HTR-8/SVneo (cell line): ENCODE measurements around the gene ZNHIT6.
"Not testable (repeated sequence)": the region's sequence is repeated elsewhere in the genome, so short reads cannot be mapped to it uniquely, and the experiment has no call there.

Source experiments
- DNase-seq: peaks from one replicate; pipeline ENCODE4 v3.0.0; 2011; ENCODE audit warnings: low spot score, mixed read lengths; ENCODE audit not compliant: insufficient read length
- FAIRE-seq: peaks from 2 replicates; lab custom pipeline; 2011; peaks lifted over from hg19 to GRCh38; lab: Jason Lieb, UNC

ZNHIT6 gene, protein sequence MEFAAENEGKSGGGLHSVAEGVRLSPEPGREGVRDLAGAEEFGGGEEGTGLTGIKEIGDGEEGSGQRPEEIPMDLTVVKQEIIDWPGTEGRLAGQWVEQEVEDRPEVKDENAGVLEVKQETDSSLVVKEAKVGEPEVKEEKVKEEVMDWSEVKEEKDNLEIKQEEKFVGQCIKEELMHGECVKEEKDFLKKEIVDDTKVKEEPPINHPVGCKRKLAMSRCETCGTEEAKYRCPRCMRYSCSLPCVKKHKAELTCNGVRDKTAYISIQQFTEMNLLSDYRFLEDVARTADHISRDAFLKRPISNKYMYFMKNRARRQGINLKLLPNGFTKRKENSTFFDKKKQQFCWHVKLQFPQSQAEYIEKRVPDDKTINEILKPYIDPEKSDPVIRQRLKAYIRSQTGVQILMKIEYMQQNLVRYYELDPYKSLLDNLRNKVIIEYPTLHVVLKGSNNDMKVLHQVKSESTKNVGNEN

GRCh38 chr1:85707990-85708828 is at the start of gene ZNHIT6:
TSS of gene ZNHIT6 (minus strand) at chr1:85708433. CDS start at chr1:85708284, 149 bp downstream.
- peak; percentile 82 for FAIRE-seq
- DNase-seq, result peak; percentile 83

DNA sequence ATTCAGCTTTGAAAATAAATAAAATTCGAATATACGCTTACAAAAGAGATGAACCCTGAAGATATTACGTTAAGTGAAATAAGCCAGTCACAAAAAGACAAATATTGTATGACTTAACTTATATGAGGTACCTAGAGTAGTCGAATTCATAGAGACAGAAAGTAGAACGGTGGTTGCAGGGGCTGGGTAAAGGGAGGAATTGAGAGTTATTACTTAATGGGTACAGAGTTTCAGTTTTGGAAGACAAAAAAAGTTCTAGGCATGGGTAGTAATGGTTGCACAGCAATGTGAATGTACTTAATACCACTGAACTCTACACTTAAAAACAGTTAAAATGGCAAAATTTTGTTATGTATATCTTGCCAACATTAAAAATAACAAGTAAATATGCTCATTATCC is 48.6 kb upstream of the ZNHIT6 start:
- FAIRE-seq, result no peak
- DNase-seq, result no peak

DNA sequence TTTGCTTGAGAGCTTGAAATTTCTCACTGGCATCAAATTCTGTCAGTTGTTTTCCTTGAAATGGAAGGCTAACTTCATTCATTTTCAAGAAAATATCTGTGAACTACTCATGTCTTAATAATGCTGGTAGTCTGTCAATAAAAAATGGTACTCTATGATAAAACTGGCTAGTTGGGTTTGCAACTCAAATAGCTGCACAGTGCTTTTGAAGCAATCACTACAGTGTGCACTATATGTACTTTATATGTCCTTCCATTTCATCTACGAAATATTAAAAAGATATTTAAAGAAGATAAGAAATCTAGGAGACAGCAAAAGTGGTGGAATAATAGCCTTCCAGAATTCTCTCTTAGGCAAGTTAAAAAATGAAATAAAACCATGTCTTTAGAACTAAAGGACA is 39.9 kb upstream of the ZNHIT6 start:
- no peak for FAIRE-seq
- DNase-seq, result no peak

GRCh38 chr1:85746777-85747176 is 38.5 kb upstream of the ZNHIT6 start:
- DNase-seq (no peak), FAIRE-seq (no peak)

- DNase-seq (no peak), FAIRE-seq (no peak)
Measured at GRCh38 chr1:85743814-85744213, 35.6 kb upstream of the ZNHIT6 start.

GRCh38 chr1:85734931-85735330 is 26.7 kb upstream of the ZNHIT6 start:
- no peak for FAIRE-seq
- no peak for DNase-seq

GRCh38 chr1:85718678-85719340 is 10.6 kb upstream of the ZNHIT6 start:
- DNase-seq, result no peak

GRCh38 chr1:85714418-85715114 is 6.3 kb upstream of the ZNHIT6 start:
- DNase-seq, FAIRE-seq: not testable (repeated sequence)

More at GRCh38 chr1:85718678-85719340, 10.6 kb upstream of the ZNHIT6 start:
- FAIRE-seq, result no peak

GRCh38 chr1:85708829-85709227 is 595 bp upstream of the ZNHIT6 start:
- FAIRE-seq (no peak), DNase-seq (no peak)

GRCh38 chr1:85707267-85707989 is 805 bp downstream of the ZNHIT6 start:
- no peak for FAIRE-seq

GRCh38 chr1:85705940-85706339 is 2.3 kb downstream of the ZNHIT6 start:
- DNase-seq (no peak), FAIRE-seq (no peak)

More at GRCh38 chr1:85707267-85707989, 805 bp downstream of the ZNHIT6 start:
- no peak for DNase-seq

- FAIRE-seq (no peak), DNase-seq (no peak)
Measured at GRCh38 chr1:85700422-85700821, 7.8 kb downstream of the ZNHIT6 start.

GRCh38 chr1:85697895-85698294 is 10.3 kb downstream of the ZNHIT6 start:
- DNase-seq, result no peak
- FAIRE-seq, result no peak

DNA sequence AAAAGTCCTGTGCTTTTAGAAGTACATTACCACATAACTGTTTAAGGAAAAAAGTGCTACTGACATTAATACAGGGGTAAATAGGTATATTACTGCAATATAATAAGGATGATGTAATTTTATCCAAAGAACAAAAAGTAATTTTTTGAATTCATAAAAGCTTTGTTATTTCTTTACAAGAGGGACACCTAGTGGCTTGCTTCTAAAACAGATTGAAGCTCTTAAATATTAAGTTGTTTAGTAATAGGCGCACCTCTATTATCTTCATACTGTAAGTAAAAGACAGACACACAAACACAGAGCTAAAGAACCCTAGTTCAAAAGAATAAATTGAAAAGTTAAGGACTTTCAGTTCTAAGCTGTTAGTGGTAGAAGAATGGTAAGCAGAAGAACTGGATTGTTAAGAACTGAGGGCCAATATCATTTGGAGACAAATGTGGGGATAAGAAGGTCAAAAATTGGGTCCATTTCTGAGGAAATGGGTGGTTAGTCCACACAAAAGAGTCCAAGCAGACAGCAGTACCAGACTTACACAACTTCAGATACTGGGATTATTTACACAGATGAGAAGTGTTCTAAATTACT is 15.4 kb downstream of the ZNHIT6 start:
- FAIRE-seq (no peak), DNase-seq (peak; percentile 17)

- DNase-seq, result no peak
- FAIRE-seq, result no peak
Measured at GRCh38 chr1:85689775-85690404, 18.3 kb downstream of the ZNHIT6 start.

DNA sequence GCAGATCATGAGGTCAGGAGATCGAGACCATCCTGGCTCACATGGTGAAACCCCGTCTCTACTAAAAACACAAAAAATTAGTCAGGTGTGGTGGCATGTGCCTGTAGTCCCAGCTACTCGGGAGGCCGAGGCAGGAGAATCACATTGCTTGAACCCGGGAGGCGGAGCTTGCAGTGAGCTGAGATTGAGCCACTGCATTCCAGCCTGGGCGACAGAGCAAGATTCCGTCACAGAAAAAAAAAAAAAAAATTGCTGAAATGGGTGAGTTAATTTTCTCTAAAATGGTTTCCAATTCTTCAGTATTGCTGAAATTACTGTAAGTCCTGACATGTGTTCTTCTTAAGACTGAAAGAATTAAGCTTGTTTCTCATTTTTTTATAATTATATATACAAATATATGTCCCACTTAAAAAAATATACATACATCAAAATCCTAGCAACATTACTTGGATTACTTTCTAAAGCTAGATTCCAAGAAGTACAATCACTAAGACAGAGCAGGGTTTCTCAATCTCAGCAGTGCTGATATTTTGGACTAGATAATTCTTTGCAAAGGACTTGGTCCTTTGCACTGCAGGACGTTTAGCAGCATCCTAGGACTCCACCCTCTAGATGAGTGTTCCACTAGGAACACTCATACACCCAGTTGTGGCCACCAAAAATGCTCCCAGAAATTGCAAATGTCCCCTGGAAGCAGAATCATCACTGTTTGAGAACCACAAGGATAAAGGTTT is 24.8 kb downstream of the ZNHIT6 start:
- DNase-seq (no peak), FAIRE-seq (no peak)

- DNase-seq, result no peak
- no peak for FAIRE-seq
Measured at GRCh38 chr1:85681087-85681486, 27.1 kb downstream of the ZNHIT6 start.

GRCh38 chr1:85678193-85678592 is 30.0 kb downstream of the ZNHIT6 start:
- DNase-seq (no peak), FAIRE-seq (no peak)
